K562 (cell line): ENCODE results near the gene DBP. TPM values are rescaled to one million over a fixed set of nuclear protein-coding genes. Genes with fewer than 3 reads are reported as not detected.

Experiments
- CHD2 ChIP-seq: IDR thresholded peaks from 2 replicates; pipeline ENCODE4 v1.6.1; 2011; ENCODE audit warnings: low read depth, low read length
- COPS2 ChIP-seq: fragments of 450-650 bp; conservative IDR thresholded peaks from 2 replicates; pipeline ENCODE4 v1.6.1; 2016; ENCODE audit warnings: mild to moderate bottlenecking, moderate library complexity
- DMBX1 ChIP-seq: fragments of 250-450 bp; sonication (Bioruptor Pico); IDR thresholded peaks from 2 replicates; pipeline ENCODE4 v1.8.0; 2022; ENCODE audit warnings: inconsistent platforms, mild to moderate bottlenecking, moderate library complexity, borderline replicate concordance
- ESRRA ChIP-seq: fragments of 450-650 bp; IDR thresholded peaks from 2 replicates; pipeline ENCODE4 v1.6.1; 2014; ENCODE audit warnings: low read depth, mild to moderate bottlenecking, moderate library complexity, borderline replicate concordance
- ILK ChIP-seq: fragments of 450-650 bp; IDR thresholded peaks from 2 replicates; pipeline ENCODE4 v1.6.1; 2016; ENCODE audit warnings: missing genetic modification characterization, low read depth, mild to moderate bottlenecking, missing compliant biosample characterization, moderate library complexity, borderline replicate concordance
- MAFG ChIP-seq: fragments of 450-650 bp; conservative IDR thresholded peaks from 2 replicates; pipeline ENCODE4 v1.6.1; 2016; ENCODE audit warnings: missing genetic modification characterization, missing compliant biosample characterization
- NEUROD1 ChIP-seq: fragments of 150-350 bp; IDR thresholded peaks from 2 replicates; pipeline ENCODE4 v1.6.1; 2014; ENCODE audit warnings: borderline replicate concordance, low read length, low read depth; ENCODE audit not compliant: partially characterized antibody
- NFATC3 ChIP-seq: fragments of 450-650 bp; IDR thresholded peaks from 2 replicates; pipeline ENCODE4 v1.6.1; 2017; ENCODE audit warnings: mild to moderate bottlenecking
- NFYB ChIP-seq: IDR thresholded peaks from 2 replicates; pipeline ENCODE4 v1.6.1; 2011; ENCODE audit warnings: mild to moderate bottlenecking, moderate library complexity; ENCODE audit not compliant: insufficient read length; ENCODE audit errors: extremely low read depth
- SIN3A ChIP-seq, 2 experiments: fragments of 150-350 bp in 1 of 2; IDR thresholded peaks; 2 replicates each; pipeline ENCODE4 v1.6.1; 2011 to 2016; ENCODE audit warnings: borderline replicate concordance in 2 of 2, low read depth in 2 of 2, low read length in 2 of 2, mild to moderate bottlenecking in 2 of 2, moderate library complexity in 2 of 2; ENCODE audit not compliant: control insufficient read depth in 1 of 2
- SNRNP70 ChIP-seq: fragments of 200-400 bp; formaldehyde crosslinking; optimal IDR thresholded peaks from 2 replicates; pipeline ENCODE3; 2017; ENCODE audit warnings: low read depth, low read length
- SP1 ChIP-seq: sonication (generic); formaldehyde crosslinking; IDR thresholded peaks from 2 replicates; pipeline ENCODE4 v1.8.1; 2022; ENCODE audit warnings: mild to moderate bottlenecking, missing genetic modification reagents
- THRAP3 ChIP-seq: fragments of 450-650 bp; IDR thresholded peaks from 2 replicates; pipeline ENCODE4 v1.6.1; 2016; ENCODE audit warnings: mild to moderate bottlenecking, inconsistent platforms, borderline replicate concordance
- ZNF175 ChIP-seq: fragments of 200-800 bp; sonication (Bioruptor generic); IDR thresholded peaks from 2 replicates; pipeline ENCODE4 v1.6.1; 2016; ENCODE audit warnings: low read depth, mild to moderate bottlenecking, missing genetic modification characterization, missing compliant biosample characterization
- polyA plus RNA-seq, 8 experiments: library from polyadenylated mRNA; depleted of rRNA in 4 of 8; stranded (reverse) in 5 of 8; unstranded in 3 of 8; fragments of >200 nt; fragmentation: Nextera tagmentation in 2 of 8; fragmentation: Illumina TruSeq in 1 of 8; extraction: Ambion mirVana in 2 of 8; extraction: Trizol in 1 of 8; gene quantifications; 2 replicates each; pipeline versions ENCODE4 v1.2.1 to v1.2.3, GENCODE V29; 2011 to 2014; ENCODE audit warnings: inconsistent platforms in 1 of 8, missing spikeins in 1 of 8
- total RNA-seq, 7 experiments: library from RNA; depleted of rRNA in 6 of 7; stranded (reverse); fragments of >200 nt in 6 of 7; fragmentation: Illumina TruSeq in 2 of 7; extraction: Trizol in 2 of 7; gene quantifications; 2 replicates each; pipeline versions ENCODE4 v1.2.1 to v1.2.3, GENCODE V29; 2011 to 2021; ENCODE audit warnings: low replicate concordance in 1 of 7
- TF ChIP-seq, protein P1 (sequence below): sonication (generic); formaldehyde crosslinking; IDR thresholded peaks from 2 replicates; pipeline ENCODE4 v1.8.1; 2023; ENCODE audit warnings: mild to moderate bottlenecking, missing genetic modification reagents
- TF ChIP-seq, protein P2 (sequence below): fragments of 450-650 bp; IDR thresholded peaks from 2 replicates; pipeline ENCODE4 v1.6.1; 2016; ENCODE audit warnings: low read depth
- TF ChIP-seq, protein P3 (sequence below): fragments of 450-650 bp; IDR thresholded peaks from 2 replicates; pipeline ENCODE4 v1.6.1; 2016; ENCODE audit warnings: low read depth, mild to moderate bottlenecking, moderate library complexity

DBP gene
- total and polyA plus RNA-seq, 9 of the 15 experiments (the other 6 are each of a cell fraction or from before 2014, with no cell fraction given) = 0.25 to 5.5 (median 1.8) TPM

DNA sequence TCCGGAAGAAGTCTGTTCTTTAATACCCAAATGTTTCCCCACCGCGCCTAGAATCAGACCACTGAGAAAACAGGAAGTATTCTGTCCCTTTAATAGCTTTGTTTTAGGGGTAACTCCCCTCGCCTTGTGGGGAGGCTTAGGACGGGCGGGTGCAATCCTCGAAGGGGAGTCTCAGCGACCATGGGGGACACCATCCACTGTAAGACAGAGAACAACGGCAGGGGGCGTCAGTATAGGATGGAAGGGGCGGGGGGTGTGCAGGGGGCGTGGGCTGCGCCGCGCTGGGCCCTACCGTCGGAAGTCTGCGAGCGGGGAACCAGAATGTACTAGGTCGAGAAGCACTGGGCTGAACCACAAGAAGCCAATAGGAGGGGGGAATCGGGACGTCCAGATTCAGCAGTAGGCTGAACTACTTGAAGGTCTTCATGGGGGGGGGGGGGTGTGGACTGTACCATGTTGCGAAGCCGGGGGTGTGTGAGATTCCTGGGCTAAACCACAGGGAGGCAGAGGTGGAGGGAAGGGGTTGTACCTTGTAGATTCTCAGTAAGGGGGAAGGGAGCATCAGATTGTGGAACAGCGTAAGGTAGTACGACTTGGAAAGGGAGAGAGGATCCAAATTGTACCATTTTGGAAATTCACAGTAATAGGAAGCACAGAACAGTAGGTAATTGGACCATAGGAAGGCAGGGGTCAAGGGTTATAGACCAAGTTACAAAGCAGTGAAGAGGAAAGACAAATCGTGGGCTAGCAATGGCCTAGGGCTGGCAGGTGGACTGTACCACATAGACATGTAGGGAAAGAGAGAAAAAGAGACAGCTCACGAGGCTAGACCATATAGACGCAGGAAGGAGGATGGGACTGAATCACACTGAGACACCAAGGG is 1.0 kb upstream of the DBP start (continued):
- no peak for TF ChIP-seq ILK
- TF ChIP-seq DMBX1 = no peak
- TF ChIP-seq CHD2 = no peak; the same call in 1 of the 2 replicates
- no peak for TF ChIP-seq NFATC3
- no peak for TF ChIP-seq SIN3A (IDR thresholded peaks at IDR 0.05; ENCODE audit: borderline replicate concordance in 2 of 2, control insufficient read depth in 1 of 2, low read depth in 2 of 2, low read length in 2 of 2)
- TF ChIP-seq NEUROD1 = peak; percentile 56
- TF ChIP-seq SNRNP70 = no peak
- TF ChIP-seq THRAP3 = peak; percentile 77
- TF ChIP-seq, protein P1, sequence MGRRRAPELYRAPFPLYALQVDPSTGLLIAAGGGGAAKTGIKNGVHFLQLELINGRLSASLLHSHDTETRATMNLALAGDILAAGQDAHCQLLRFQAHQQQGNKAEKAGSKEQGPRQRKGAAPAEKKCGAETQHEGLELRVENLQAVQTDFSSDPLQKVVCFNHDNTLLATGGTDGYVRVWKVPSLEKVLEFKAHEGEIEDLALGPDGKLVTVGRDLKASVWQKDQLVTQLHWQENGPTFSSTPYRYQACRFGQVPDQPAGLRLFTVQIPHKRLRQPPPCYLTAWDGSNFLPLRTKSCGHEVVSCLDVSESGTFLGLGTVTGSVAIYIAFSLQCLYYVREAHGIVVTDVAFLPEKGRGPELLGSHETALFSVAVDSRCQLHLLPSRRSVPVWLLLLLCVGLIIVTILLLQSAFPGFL (CRISPR knock-in tag) = no peak
- TF ChIP-seq ZNF175 (CRISPR knock-in tag) = peak; percentile 66; the same call in 1 of the 2 replicates
- TF ChIP-seq, protein P2, sequence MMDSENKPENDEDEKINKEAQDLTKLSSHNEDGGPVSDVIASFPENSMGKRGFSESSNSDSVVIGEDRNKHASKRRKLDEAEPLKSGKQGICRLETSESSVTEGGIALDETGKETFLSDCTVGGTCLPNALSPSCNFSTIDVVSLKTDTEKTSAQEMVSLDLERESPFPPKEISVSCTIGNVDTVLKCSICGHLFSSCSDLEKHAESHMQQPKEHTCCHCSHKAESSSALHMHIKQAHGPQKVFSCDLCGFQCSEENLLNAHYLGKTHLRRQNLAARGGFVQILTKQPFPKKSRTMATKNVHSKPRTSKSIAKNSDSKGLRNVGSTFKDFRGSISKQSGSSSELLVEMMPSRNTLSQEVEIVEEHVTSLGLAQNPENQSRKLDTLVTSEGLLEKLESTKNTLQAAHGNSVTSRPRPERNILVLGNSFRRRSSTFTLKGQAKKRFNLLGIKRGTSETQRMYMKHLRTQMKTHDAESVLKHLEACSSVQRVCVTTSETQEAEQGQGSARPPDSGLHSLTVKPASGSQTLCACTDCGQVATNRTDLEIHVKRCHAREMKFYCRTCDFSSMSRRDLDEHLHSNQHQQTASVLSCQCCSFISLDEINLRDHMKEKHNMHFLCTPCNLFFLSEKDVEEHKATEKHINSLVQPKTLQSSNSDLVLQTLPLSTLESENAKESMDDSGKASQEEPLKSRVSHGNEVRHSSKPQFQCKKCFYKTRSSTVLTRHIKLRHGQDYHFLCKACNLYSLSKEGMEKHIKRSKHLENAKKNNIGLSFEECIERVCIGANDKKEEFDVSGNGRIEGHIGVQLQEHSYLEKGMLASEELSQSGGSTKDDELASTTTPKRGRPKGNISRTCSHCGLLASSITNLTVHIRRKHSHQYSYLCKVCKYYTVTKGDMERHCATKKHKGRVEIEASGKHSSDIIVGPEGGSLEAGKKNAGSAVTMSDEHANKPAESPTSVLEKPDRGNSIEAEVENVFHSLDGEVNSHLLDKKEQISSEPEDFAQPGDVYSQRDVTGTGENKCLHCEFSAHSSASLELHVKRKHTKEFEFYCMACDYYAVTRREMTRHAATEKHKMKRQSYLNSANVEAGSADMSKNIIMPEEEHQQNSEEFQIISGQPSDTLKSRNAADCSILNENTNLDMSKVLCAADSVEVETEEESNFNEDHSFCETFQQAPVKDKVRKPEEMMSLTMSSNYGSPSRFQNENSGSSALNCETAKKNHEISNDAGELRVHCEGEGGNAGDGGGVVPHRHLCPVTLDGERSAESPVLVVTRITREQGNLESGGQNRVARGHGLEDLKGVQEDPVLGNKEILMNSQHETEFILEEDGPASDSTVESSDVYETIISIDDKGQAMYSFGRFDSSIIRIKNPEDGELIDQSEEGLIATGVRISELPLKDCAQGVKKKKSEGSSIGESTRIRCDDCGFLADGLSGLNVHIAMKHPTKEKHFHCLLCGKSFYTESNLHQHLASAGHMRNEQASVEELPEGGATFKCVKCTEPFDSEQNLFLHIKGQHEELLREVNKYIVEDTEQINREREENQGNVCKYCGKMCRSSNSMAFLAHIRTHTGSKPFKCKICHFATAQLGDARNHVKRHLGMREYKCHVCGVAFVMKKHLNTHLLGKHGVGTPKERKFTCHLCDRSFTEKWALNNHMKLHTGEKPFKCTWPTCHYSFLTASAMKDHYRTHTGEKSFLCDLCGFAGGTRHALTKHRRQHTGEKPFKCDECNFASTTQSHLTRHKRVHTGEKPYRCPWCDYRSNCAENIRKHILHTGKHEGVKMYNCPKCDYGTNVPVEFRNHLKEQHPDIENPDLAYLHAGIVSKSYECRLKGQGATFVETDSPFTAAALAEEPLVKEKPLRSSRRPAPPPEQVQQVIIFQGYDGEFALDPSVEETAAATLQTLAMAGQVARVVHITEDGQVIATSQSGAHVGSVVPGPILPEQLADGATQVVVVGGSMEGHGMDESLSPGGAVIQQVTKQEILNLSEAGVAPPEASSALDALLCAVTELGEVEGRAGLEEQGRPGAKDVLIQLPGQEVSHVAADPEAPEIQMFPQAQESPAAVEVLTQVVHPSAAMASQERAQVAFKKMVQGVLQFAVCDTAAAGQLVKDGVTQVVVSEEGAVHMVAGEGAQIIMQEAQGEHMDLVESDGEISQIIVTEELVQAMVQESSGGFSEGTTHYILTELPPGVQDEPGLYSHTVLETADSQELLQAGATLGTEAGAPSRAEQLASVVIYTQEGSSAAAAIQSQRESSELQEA = 0 out of 2 replicates have a peak, but pooled peaks have one; percentile 16
- TF ChIP-seq SP1 (CRISPR knock-in tag) = peak; percentile 60
- TF ChIP-seq, protein P3, sequence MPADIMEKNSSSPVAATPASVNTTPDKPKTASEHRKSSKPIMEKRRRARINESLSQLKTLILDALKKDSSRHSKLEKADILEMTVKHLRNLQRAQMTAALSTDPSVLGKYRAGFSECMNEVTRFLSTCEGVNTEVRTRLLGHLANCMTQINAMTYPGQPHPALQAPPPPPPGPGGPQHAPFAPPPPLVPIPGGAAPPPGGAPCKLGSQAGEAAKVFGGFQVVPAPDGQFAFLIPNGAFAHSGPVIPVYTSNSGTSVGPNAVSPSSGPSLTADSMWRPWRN = 0 out of 2 replicates have a peak, but pooled peaks have one; percentile 21
- no peak for TF ChIP-seq MAFG (tag)
- TF ChIP-seq COPS2 = no peak
- TF ChIP-seq ESRRA = peak; percentile 41; the same call in 1 of the 2 replicates
- no peak for TF ChIP-seq NFYB
